HG03432 (cell line): Measurements from ENCODE around the gene APOL1.
A peak's percentile ranks its signal among the peaks of the same experiment; 100 is the strongest.
"Not testable (repeated sequence)": the region's sequence is repeated elsewhere in the genome, so short reads cannot be mapped to it uniquely, and the experiment has no call there.

Source experiments
- ATAC-seq: cut with Tn5 transposase; IDR thresholded peaks from one replicate; pipeline ENCODE4 v1.9.1; 2021; ENCODE audit warnings: mild to moderate bottlenecking, moderate library complexity; ENCODE audit not compliant: unreplicated experiment

The APOL1 gene

DNA sequence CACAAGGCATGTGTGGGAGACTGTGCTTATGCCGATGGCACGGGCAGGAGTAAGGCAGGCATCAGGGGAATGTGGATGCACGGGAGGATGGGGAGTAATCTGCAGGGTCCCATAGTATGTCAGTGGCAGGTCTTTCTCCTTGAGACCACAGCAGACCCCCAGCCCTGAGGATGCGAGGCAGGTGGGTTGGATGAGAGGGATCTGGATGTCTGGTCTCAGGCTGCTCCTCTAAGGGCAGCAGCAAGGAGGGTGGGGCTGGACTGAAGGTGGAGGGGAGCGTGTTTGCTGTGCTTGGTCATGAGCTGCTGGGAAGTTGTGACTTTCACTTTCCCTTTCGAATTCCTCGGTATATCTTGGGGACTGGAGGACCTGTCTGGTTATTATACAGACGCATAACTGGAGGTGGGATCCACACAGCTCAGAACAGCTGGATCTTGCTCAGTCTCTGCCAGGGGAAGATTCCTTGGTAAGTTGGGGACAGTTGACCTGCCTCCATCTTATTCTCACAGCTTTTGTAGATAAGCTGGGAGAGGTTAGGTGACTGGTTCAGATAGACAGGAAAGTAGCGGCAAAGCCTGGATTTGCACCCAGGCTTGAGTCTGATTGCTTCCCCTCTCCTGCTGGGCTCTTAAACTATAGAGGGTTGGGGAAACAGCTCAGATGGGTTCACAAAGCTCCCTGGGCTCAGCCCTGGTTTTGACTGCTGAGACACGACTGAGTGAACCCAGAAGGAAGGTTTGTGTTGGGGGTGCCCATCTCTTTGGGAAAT is at the start of gene APOL1:
Gene APOL1 (plus strand): TSS at position 380 of the 769 bp plus-strand sequence. CDS start 1,823 bp downstream, outside the sequence.
- ATAC-seq = peak; percentile 69

DNA sequence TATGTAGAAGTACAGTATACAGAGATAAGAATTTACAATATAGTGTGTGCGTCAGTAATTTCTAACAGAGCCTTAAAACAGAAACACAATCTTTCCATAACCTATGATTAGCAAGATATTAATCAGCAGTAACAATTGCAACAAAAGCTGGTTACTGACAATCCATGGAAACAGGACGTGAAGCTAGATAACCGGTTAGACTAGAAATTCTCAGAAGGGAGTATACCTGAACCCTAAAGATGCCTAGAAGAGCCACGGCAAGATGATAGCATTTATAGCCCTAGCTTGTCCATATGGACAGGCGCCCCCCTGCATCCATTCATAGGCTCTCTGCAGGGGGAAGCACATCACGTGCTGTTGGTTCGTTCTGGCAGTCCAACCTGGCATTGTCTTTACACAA is 49.5 kb upstream of the APOL1 start:
- ATAC-seq = not testable (repeated sequence)

GRCh38 chr22:36204001-36204631 is 48.8 kb upstream of the APOL1 start:
- no peak for ATAC-seq

DNA sequence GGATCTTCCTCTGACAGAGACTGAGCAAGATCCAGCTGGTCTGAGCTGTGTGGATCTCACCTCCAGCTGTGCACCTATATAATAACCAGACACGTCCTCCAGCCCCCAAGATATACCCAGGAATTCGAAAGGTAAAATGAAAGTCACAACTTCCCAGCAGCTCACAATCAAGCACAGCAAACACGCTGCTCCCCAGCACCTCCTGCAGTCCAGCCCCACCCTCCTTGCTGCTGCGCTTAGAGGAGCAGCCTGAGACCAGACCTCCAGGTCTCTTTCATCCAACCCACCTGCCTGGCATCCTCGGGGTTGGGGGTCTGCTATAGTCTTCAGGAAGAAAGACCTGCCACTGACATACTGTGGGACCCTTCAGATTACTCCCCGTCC is 48.3 kb upstream of the APOL1 start:
- ATAC-seq = no peak

DNA sequence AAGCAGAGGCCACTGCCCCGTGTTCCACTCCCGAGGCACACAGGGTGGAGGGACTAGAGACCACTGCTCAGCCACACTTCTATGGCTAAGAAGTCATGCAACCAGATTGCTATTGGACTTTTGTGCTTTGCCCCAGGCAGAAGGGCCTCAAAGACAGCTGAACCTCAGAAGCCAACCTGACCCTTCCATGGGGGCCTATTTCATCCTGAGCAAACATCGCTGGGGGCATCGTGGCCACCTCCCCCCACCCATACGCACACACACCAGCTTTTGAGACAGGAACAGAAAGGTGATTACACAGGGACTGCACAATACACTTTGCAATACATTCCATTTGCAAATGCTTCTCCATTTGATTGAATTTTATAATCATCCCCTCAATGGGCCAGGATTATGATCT is 47.4 kb upstream of the APOL1 start:
- not testable (repeated sequence) for ATAC-seq

DNA sequence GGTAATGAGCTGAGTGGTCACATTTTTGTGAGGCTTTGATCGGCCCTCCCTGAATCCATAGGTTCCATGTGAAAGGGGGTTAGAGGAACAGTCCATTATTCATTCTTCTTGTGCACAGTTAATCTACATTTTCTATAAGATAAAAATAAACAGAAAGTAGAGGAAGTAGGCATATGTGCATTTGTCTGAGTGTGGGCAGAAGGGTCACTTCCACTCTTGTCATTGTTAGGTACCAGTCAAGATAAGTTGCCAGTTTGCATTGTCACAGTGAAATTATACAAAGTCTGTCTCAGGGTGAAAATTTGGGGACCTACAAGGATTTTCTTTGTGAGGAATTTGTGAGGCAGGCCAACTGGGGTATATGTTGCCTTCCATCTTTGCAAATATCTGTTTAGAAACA is 46.7 kb upstream of the APOL1 start:
- ATAC-seq = no peak

DNA sequence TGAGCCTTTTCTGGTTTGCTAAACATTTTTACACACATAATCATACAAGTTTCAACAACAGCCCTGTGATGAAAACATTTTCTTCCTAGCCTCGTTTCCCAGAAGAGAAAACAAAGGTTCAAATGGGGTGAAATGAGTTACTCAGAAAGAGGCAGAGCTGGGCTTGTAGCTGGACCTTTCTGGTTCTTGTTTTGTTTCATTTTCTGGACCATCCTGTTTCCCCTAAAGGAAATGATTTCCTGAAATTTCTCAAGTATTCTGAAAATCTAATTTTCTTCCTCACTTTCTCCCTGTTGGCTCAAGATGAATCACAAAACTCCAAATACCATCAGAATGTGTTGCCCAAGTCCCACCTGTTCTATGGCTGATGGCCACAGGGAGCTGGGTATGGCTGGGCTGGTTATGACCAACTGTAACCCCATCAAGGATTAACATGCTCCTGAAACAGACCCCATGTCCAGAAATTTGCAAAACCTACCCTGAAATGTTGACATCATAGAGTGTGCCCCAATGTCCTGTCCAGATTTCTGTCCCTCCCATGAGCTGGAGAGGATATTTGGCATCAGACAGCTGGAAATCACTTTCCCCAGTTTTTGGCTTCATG is 44.7 kb upstream of the APOL1 start:
- no peak for ATAC-seq

GRCh38 chr22:36208914-36209313 is 44.0 kb upstream of the APOL1 start:
- no peak for ATAC-seq

DNA sequence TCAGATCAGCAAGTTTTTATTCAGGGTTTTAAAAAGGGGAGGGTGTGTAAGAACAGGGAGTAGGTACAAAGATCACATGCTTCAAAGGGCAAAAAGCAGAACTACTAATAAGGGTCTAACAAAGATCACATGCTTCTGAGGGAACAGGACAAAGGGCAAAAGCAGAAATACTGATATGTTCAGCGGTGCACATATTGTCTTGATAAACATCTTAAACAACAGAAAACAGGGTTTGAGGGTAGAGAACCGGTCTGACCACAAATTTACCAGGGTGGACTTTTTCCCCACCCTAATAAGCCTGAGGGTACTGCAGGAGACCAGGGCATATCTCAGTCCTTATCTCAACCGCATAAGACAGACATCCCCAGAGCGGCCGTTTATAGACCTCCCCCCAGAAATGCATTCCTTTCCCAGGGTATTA is 43.4 kb upstream of the APOL1 start:
- ATAC-seq = not testable (repeated sequence)

DNA sequence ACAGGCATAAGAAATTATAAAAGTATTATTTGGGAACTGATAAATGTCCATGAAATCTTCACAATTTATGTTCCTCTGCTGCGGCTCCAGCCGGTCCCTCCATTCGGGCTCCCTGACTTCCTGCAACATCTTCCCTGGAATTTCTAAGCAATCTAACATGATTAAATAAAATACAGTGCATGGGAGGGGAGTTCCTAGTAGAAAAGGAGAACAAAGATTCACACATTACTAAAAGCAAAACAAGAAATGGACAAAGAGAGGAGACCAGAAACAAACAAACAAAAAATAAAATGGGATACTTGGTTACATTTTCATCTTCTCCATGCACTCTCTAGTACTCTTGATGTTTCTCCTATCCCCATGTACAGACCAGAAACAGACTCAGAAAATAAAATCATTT is 42.7 kb upstream of the APOL1 start:
- no peak for ATAC-seq

- ATAC-seq = no peak
Measured at GRCh38 chr22:36211237-36211861, 41.6 kb upstream of the APOL1 start.

GRCh38 chr22:36212901-36213300 is 40.0 kb upstream of the APOL1 start:
- ATAC-seq = no peak

DNA sequence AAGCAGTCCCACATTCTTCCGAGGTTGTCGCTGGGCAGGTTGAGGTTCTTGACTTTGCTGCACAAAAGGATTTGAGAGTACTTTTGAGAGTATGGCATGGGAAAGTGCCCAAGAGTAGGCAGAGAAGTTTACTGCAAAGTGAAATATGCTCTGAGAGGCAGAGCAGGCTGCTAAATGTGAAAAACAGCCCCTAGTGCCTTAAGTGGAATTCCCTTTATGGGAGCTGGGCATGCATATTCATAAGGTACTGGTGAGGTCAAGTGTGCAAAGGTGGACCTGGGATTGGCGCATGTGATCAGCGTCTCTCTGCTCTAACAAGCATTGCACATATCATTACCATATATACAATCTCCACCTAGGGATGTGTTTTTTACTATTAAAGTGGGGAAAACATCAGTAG is 39.3 kb upstream of the APOL1 start:
- no peak for ATAC-seq

DNA sequence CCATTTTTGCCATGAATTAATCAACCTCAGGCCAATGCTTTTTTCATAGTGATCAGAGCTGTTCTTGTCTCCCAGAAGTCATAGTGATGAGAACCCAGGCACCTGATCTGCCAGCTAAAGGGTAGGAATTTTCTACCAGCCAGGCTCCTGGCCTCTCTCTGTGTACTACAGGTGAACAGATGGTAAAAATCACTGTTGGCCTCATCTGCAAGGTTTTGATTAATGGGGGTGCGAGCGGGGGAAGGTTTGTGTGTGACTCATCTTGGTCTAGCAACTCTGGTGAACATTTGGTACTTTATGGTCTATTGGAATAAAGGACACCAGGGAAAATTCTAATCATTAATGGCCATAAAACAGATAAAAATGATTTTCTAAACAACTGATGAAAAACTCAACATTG is 37.0 kb upstream of the APOL1 start:
- no peak for ATAC-seq

DNA sequence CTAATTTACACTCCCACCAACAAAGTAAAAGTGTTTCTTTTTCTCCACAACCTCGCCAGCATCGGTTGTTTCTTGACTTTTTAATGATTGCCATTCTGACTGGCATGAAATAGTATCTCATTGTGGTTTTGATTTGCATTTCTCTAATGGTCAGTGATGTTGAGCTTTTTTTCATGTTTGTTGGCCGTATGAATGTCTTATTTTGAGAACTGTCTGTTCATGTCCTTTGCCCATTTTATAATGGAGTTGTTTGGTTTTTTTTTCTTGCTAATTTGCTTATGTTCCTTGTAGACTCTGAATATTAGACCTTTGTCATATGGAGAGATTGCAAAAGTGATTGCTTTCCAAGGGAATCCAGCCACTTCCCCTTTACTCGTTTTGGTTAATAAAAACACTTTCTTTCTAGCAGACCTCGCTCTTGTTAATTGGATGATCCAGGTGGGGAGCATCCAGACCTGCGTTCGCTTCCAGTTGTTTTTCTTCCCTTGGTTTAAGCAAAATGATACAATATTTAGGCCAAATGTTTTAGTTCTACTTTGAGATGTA is 34.2 kb upstream of the APOL1 start:
- no peak for ATAC-seq

GRCh38 chr22:36220451-36220921 is 32.4 kb upstream of the APOL1 start:
- ATAC-seq = no peak

- no peak for ATAC-seq
Measured at GRCh38 chr22:36221799-36222751, 30.9 kb upstream of the APOL1 start.

DNA sequence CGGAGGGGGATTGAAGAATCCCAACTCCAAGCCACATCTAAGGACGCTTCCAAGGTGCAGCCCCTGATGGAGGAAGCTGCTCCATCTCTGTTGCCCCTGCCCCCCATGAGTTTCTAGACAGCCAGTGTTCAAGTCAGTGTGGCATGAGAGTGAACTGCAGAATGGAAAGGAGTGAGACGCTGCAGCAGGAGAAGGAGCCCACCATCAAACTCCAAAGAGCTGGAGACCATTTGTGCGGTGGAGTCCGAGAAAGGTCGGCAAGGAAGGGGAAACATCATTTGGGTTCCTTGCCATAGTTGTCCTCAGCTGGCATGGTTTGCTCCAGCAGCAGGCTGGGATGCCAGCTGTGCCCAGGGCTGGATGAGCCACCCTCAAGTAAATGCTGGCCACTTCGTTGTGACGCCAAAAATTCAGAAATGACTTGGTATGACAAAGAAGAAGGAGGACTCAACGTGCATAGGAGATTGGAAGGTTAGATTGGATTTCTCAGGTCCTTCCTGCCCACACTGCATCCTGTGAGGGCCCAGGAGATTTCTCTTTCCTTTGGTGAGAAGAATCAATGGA is 30.0 kb upstream of the APOL1 start:
- no peak for ATAC-seq

GRCh38 chr22:36223504-36223903 is 29.4 kb upstream of the APOL1 start:
- ATAC-seq = no peak

- no peak for ATAC-seq
Measured at GRCh38 chr22:36224245-36224644, 28.7 kb upstream of the APOL1 start.
